ENCODE results near the gene ZSCAN30. TPM values are rescaled to one million over a fixed set of nuclear protein-coding genes. Genes with fewer than 3 reads are reported as not detected.

Gene ZSCAN30
- total RNA-seq, 4 donors from 2014 or later, result 33.7 to 49.6 (median 41.8) TPM

- 92 to 96% methylated on average over 6 of the region's 6 CpGs for WGBS, 2 donors
- Histone ChIP-seq H3K4me3 (replicated peaks in 1 of 3) (no peak overlapping the region), H3K36me3 (peaks cover 23 to 40% of the 10 kb centered on the region in 2 donors), H3K27ac (peak overlapping the region in 1 of 3 donors; percentile 9), H3K9me3 (no peaks in the 10 kb centered on the region), H3K4me1 (peaks cover 0 to 12% of the 10 kb centered on the region in 2 donors), H3K27me3 (no peaks in the 10 kb centered on the region)
- TF ChIP-seq POLR2A (IDR thresholded peaks at IDR 0.05), result no peak
- TF ChIP-seq, protein P1, sequence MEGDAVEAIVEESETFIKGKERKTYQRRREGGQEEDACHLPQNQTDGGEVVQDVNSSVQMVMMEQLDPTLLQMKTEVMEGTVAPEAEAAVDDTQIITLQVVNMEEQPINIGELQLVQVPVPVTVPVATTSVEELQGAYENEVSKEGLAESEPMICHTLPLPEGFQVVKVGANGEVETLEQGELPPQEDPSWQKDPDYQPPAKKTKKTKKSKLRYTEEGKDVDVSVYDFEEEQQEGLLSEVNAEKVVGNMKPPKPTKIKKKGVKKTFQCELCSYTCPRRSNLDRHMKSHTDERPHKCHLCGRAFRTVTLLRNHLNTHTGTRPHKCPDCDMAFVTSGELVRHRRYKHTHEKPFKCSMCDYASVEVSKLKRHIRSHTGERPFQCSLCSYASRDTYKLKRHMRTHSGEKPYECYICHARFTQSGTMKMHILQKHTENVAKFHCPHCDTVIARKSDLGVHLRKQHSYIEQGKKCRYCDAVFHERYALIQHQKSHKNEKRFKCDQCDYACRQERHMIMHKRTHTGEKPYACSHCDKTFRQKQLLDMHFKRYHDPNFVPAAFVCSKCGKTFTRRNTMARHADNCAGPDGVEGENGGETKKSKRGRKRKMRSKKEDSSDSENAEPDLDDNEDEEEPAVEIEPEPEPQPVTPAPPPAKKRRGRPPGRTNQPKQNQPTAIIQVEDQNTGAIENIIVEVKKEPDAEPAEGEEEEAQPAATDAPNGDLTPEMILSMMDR (IDR thresholded peaks at IDR 0.05), result no peak
- DNase-seq, result no peak
- intact Hi-C loops (cut with DNase I), result no loop called here
These were observed 47.6 kb downstream of the ZSCAN30 start for GRCh38 chr18:35242426-35242825.

GRCh38 chr18:35241448-35241804 lies 48.6 kb downstream of the ZSCAN30 start:
- H3K4me3 ChIP-seq (replicated peaks in 1 of 3), result peak overlapping the region; percentile 2 to 82 (median 67)
- intact Hi-C loops (cut with DNase I), result no loop called here
- peaks cover 16 to 38% of the 10 kb centered on the region in 2 donors for H3K36me3 ChIP-seq
- TF ChIP-seq, protein P1 (IDR thresholded peaks at IDR 0.05), result no peak
- peaks cover 0 to 12% of the 10 kb centered on the region in 2 donors for H3K4me1 ChIP-seq
- no peak for DNase-seq
- WGBS, 2 donors, result 1% methylated on average over 5 of the region's 5 CpGs
- H3K27ac ChIP-seq, result peak overlapping the region; percentile 96 to 98 (median 97)
- H3K9me3 ChIP-seq, result no peaks in the 10 kb centered on the region
- no peaks in the 10 kb centered on the region for H3K27me3 ChIP-seq

DNA sequence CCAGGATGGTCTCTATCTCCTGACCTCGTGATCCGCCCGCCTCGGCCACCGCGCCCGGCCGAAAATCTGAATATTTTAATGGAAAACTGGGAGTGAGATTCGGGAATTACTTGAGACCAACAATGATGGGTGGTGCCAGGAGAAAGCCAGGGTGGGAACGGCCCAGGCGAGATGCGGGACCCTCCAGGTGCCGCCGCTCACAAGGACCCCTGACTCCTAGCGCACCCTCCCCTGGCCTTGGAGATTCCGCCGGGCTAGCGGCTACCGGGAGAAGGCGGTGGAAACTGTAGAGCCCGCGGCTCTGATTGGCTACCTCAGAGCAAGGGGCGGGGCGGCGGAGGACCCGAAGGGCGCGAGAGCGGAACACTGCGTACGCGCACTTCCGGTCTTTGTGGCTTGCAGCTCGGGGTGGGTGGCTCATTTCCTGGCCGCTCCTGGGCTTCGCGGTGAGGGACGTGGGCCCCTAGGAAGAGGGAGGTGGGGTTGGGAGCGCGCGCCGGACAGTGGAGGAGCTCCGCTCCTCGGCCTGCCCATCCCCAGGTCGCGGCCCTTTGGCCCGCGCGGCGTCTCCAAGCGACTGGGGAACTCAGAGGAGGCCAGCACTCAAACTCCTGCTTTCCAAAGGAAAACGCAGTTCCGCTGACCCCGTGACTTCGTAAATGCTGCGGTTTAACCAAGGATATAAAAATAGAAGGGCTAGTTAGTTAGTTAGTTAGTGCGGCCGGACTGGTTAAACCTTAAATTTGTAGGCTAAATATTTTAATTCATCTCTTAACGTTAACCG lies 49.2 kb downstream of the ZSCAN30 start, which contains the start of gene ZNF397:
TSS of gene ZNF397 (plus strand) at position 371 of the 784 bp plus-strand sequence. CDS start 1,437 bp downstream, outside the sequence.
- H3K27me3 ChIP-seq, result no peaks in the 10 kb centered on the region
- DNase-seq, result peak; percentile 98
- intact Hi-C loops (cut with DNase I), result no loop called here
- WGBS, 2 donors, result 1% methylated on average over 34 to 35 of the region's 60 CpGs
- TF ChIP-seq, protein P1 (IDR thresholded peaks at IDR 0.05), result peak in 2 of 6 experiments; percentile 11 to 19
- peak; percentile 81 to 97 for TF ChIP-seq POLR2A (IDR thresholded peaks at IDR 0.05)
- peak within 1 kb of the TSS; percentile 2 to 82 (median 67) for H3K4me3 ChIP-seq (replicated peaks in 1 of 3)
- H3K27ac ChIP-seq, result peak within 1 kb of the TSS; percentile 96 to 98 (median 97)
- peaks cover 0 to 12% of the 10 kb centered on the region in 2 donors for H3K4me1 ChIP-seq
- no peaks in the 10 kb centered on the region for H3K9me3 ChIP-seq
- peaks cover 12 to 33% of the 10 kb centered on the region in 2 donors for H3K36me3 ChIP-seq

GRCh38 chr18:35239314-35239713 lies 50.7 kb downstream of the ZSCAN30 start:
- Histone ChIP-seq H3K27ac (no peak overlapping the region), H3K4me3 (replicated peaks in 1 of 3) (no peak overlapping the region), H3K27me3 (no peaks in the 10 kb centered on the region), H3K4me1 (peaks cover 0 to 12% of the 10 kb centered on the region in 2 donors), H3K36me3 (peaks cover 4 to 18% of the 10 kb centered on the region in 2 donors), H3K9me3 (no peaks in the 10 kb centered on the region)
- 96 to 100% methylated on average over 1 of the region's 1 CpG for WGBS, 2 donors
- intact Hi-C loops (cut with DNase I), result no loop called here
- DNase-seq, result no peak
- TF ChIP-seq POLR2A (IDR thresholded peaks at IDR 0.05), result no peak
- TF ChIP-seq, protein P1 (IDR thresholded peaks at IDR 0.05), result no peak

All from thyroid gland (tissue), 4 donors.